Inferior parietal cortex (tissue), 1 donor: ENCODE results near the gene PRSS21.

Source experiments
- DNase-seq: peaks from one replicate; pipeline ENCODE4 v3.0.0-alpha.2; 2016; ENCODE audit errors: extremely low spot score

Gene PRSS21

GRCh38 chr16:2816751-2817339 lies at the start of gene PRSS21:
PRSS21 (plus strand) TSS chr16:2817237; CDS start chr16:2817269, 32 bp downstream.
- DNase-seq, result no peak

GRCh38 chr16:2767891-2768290 lies 49.1 kb upstream of the PRSS21 start:
- DNase-seq, result no peak

GRCh38 chr16:2768403-2769089 lies 48.5 kb upstream of the PRSS21 start:
- no peak for DNase-seq

- no peak for DNase-seq
Measured at GRCh38 chr16:2769100-2769529, 47.9 kb upstream of the PRSS21 start.

GRCh38 chr16:2769675-2770056 lies 47.4 kb upstream of the PRSS21 start:
- DNase-seq, result no peak

- DNase-seq, result no peak
Measured at GRCh38 chr16:2770057-2770951, 46.7 kb upstream of the PRSS21 start.

- DNase-seq, result no peak
Measured at GRCh38 chr16:2771496-2772402, 45.3 kb upstream of the PRSS21 start.

GRCh38 chr16:2773188-2773968 lies 43.7 kb upstream of the PRSS21 start:
- no peak for DNase-seq

- DNase-seq, result no peak
Measured at GRCh38 chr16:2774161-2774891, 42.7 kb upstream of the PRSS21 start.

GRCh38 chr16:2775131-2775716 lies 41.8 kb upstream of the PRSS21 start:
- DNase-seq, result no peak

GRCh38 chr16:2775765-2776499 lies 41.1 kb upstream of the PRSS21 start:
- DNase-seq, result no peak

GRCh38 chr16:2776500-2777139 lies 40.4 kb upstream of the PRSS21 start:
- DNase-seq, result no peak

GRCh38 chr16:2777231-2777902 lies 39.7 kb upstream of the PRSS21 start, which contains the start of gene ELOB:
ELOB (minus strand) TSS chr16:2777280; CDS start chr16:2777239, 41 bp downstream.
- DNase-seq, result peak; percentile 63

- peak; percentile 16 for DNase-seq
Measured at GRCh38 chr16:2777903-2778629, 39.0 kb upstream of the PRSS21 start.

GRCh38 chr16:2778630-2778958 lies 38.4 kb upstream of the PRSS21 start:
- DNase-seq, result no peak

GRCh38 chr16:2779151-2779920 lies 37.7 kb upstream of the PRSS21 start:
- no peak for DNase-seq
